ENCODE results near the gene RMND5B.

DNA sequence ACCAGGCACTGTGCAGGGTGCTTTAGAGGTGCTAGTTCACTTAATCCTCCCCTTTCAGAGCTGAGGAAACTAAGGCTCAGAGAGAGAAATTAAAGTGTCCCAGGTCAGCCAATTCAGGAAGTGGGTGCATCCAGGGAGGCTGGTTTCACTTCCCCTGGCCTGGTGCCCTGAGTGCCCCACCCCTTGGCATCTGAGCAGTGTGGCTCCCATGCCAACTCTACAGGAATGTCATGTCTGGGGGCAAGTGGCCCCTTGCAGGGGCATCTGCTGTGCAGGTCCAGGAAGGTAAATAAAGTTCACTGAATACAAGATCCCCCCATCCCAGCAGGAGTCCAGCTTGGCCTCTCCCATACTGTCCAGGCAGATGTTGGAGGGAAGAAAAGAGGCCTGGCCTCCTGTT is 21.8 kb upstream of the RMND5B start:
- TF ChIP-seq, protein P1, sequence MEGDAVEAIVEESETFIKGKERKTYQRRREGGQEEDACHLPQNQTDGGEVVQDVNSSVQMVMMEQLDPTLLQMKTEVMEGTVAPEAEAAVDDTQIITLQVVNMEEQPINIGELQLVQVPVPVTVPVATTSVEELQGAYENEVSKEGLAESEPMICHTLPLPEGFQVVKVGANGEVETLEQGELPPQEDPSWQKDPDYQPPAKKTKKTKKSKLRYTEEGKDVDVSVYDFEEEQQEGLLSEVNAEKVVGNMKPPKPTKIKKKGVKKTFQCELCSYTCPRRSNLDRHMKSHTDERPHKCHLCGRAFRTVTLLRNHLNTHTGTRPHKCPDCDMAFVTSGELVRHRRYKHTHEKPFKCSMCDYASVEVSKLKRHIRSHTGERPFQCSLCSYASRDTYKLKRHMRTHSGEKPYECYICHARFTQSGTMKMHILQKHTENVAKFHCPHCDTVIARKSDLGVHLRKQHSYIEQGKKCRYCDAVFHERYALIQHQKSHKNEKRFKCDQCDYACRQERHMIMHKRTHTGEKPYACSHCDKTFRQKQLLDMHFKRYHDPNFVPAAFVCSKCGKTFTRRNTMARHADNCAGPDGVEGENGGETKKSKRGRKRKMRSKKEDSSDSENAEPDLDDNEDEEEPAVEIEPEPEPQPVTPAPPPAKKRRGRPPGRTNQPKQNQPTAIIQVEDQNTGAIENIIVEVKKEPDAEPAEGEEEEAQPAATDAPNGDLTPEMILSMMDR (IDR thresholded peaks at IDR 0.05) = no peak
- no peak for TF ChIP-seq EZH2 (IDR thresholded peaks at IDR 0.05; ENCODE audit: borderline replicate concordance, insufficient read depth, low read depth, low read length, poor library complexity, severe bottlenecking)
